ENCODE measurements around the gene SLC30A7. TPM values are rescaled to one million over a fixed set of nuclear protein-coding genes. Genes with fewer than 3 reads are reported as not detected.

SLC30A7 gene
- total and polyA plus RNA-seq, 2 of the 13 experiments (the other 11 are each of a cell fraction or from before 2014, with no cell fraction given) = 8.3 to 40.8 TPM

- TF ChIP-seq HNF1B (CRISPR knock-in tag; IDR thresholded peaks at IDR 0.05) (peak; percentile 54), ZNF781 (CRISPR knock-in tag; IDR thresholded peaks at IDR 0.05; ENCODE audit: borderline replicate concordance, not compliant biosample characterization) (peak; percentile 36), THRA (CRISPR knock-in tag; IDR thresholded peaks at IDR 0.05; ENCODE audit: borderline replicate concordance) (no peak), FOSL1 (CRISPR knock-in tag; IDR thresholded peaks at IDR 0.05; ENCODE audit: borderline replicate concordance) (no peak), SIX4 (CRISPR knock-in tag; IDR thresholded peaks at IDR 0.05) (no peak), ARNT (IDR thresholded peaks at IDR 0.05) (no peak), HDAC6 (IDR thresholded peaks at IDR 0.05; ENCODE audit: low read depth, low read length) (no peak), MED1 (CRISPR knock-in tag; IDR thresholded peaks at IDR 0.05) (peak; percentile 18; the same call in 1 of the 2 replicates), FOXA3 (CRISPR knock-in tag; IDR thresholded peaks at IDR 0.05) (peak; percentile 13; the same call in 1 of the 2 replicates), ZBTB20 (CRISPR knock-in tag; IDR thresholded peaks at IDR 0.05; ENCODE audit: borderline replicate concordance, low read depth) (no peak; the same call in 1 of the 2 replicates), CSRNP2 (CRISPR knock-in tag; conservative IDR thresholded peaks at IDR 0.05; ENCODE audit: low read depth) (no peak), ZFP62 (CRISPR knock-in tag; IDR thresholded peaks at IDR 0.05) (no peak), ZNF44 (CRISPR knock-in tag; IDR thresholded peaks at IDR 0.05) (0 out of 2 replicates have a peak, but pooled peaks have one; percentile 67), ZGPAT (CRISPR knock-in tag; IDR thresholded peaks at IDR 0.05) (no peak; the same call in 1 of the 2 replicates), ERF (CRISPR knock-in tag; IDR thresholded peaks at IDR 0.05) (no peak), WIZ (CRISPR knock-in tag; IDR thresholded peaks at IDR 0.05) (no peak)
- TF ChIP-seq, protein P1, sequence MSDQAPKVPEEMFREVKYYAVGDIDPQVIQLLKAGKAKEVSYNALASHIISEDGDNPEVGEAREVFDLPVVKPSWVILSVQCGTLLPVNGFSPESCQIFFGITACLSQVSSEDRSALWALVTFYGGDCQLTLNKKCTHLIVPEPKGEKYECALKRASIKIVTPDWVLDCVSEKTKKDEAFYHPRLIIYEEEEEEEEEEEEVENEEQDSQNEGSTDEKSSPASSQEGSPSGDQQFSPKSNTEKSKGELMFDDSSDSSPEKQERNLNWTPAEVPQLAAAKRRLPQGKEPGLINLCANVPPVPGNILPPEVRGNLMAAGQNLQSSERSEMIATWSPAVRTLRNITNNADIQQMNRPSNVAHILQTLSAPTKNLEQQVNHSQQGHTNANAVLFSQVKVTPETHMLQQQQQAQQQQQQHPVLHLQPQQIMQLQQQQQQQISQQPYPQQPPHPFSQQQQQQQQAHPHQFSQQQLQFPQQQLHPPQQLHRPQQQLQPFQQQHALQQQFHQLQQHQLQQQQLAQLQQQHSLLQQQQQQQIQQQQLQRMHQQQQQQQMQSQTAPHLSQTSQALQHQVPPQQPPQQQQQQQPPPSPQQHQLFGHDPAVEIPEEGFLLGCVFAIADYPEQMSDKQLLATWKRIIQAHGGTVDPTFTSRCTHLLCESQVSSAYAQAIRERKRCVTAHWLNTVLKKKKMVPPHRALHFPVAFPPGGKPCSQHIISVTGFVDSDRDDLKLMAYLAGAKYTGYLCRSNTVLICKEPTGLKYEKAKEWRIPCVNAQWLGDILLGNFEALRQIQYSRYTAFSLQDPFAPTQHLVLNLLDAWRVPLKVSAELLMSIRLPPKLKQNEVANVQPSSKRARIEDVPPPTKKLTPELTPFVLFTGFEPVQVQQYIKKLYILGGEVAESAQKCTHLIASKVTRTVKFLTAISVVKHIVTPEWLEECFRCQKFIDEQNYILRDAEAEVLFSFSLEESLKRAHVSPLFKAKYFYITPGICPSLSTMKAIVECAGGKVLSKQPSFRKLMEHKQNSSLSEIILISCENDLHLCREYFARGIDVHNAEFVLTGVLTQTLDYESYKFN (CRISPR knock-in tag; conservative IDR thresholded peaks at IDR 0.05) = peak; percentile 8; the same call in 1 of the 2 replicates
- TF ChIP-seq, protein P2, sequence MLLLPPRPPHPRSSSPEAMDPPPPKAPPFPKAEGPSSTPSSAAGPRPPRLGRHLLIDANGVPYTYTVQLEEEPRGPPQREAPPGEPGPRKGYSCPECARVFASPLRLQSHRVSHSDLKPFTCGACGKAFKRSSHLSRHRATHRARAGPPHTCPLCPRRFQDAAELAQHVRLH (CRISPR knock-in tag; IDR thresholded peaks at IDR 0.05; ENCODE audit: borderline replicate concordance, low read depth) = 0 out of 2 replicates have a peak, but pooled peaks have one; percentile 44
Observed at GRCh38 chr1:100894603-100895539, 1.0 kb upstream of the SLC30A7 start, which contains the start of gene EXTL2 (continued).
